Smooth muscle cell (in vitro differentiated cells): ENCODE results near the gene SNX20. TPM values are rescaled to one million over a fixed set of nuclear protein-coding genes. Genes with fewer than 3 reads are reported as not detected.

Source experiments
- DNase-seq: peaks from one replicate; lab custom pipeline; 2025; ENCODE audit not compliant: unreplicated experiment; lab: John Stamatoyannopoulos, UW
- H2AFZ ChIP-seq: fragments of 200-600 bp; sonication (generic); 2 replicates; pipeline ENCODE4 v1.6.0; 2016; ENCODE audit warnings: antibody characterized with exemption, low read depth, mild to moderate bottlenecking
- H3F3A ChIP-seq: fragments of 200-600 bp; sonication (generic); 2 replicates; pipeline ENCODE4 v1.6.0; 2017; ENCODE audit warnings: antibody characterized with exemption, low read depth
- H3K27ac ChIP-seq: fragments of 200-600 bp; sonication (generic); 2 replicates; pipeline ENCODE4 v1.5.1; 2016; ENCODE audit warnings: low read depth, mild to moderate bottlenecking
- H3K27me3 ChIP-seq: fragments of 200-600 bp; sonication (generic); 2 replicates; pipeline ENCODE4 v1.6.1; 2016; ENCODE audit warnings: low read depth, mild to moderate bottlenecking
- H3K36me3 ChIP-seq: fragments of 200-600 bp; sonication (generic); 2 replicates; pipeline ENCODE4 v1.5.1; 2016; ENCODE audit warnings: low read depth
- H3K4me1 ChIP-seq: fragments of 200-600 bp; sonication (generic); 2 replicates; pipeline ENCODE4 v1.5.1; 2016; ENCODE audit warnings: low read depth
- H3K4me2 ChIP-seq: fragments of 200-600 bp; sonication (generic); 2 replicates; pipeline ENCODE4 v1.6.0; 2016; ENCODE audit warnings: mild to moderate bottlenecking
- H3K4me3 ChIP-seq: fragments of 200-600 bp; sonication (generic); 2 replicates; pipeline ENCODE4 v1.5.1; 2016; ENCODE audit warnings: mild to moderate bottlenecking
- H3K79me2 ChIP-seq: fragments of 200-600 bp; sonication (generic); 2 replicates; pipeline ENCODE4 v1.6.0; 2016; ENCODE audit warnings: low read depth, mild to moderate bottlenecking
- H3K9ac ChIP-seq: fragments of 200-600 bp; sonication (generic); 2 replicates; pipeline ENCODE4 v1.6.0; 2016; ENCODE audit warnings: low read depth
- H3K9me3 ChIP-seq: fragments of 200-600 bp; sonication (generic); replicated peaks from 2 replicates; pipeline ENCODE4 v1.5.1; 2016; ENCODE audit warnings: low read depth
- H4K20me1 ChIP-seq: fragments of 200-600 bp; sonication (generic); 2 replicates; pipeline ENCODE4 v1.6.0; 2016; ENCODE audit warnings: low read depth
- WGBS: methylation state at CpG from one replicate; pipeline ENCODE4 v1.1.7; 2016; ENCODE audit warnings: low lambda C conversion rate; 5-methylcytosine and 5-hydroxymethylcytosine counted together
- polyA plus RNA-seq: library from polyadenylated mRNA; unstranded; fragments of >200 nt; fragmentation: Nextera tagmentation; extraction: Ambion mirVana; gene quantifications from 2 replicates; pipeline ENCODE4 v1.2.1, GENCODE V29; 2016
- total RNA-seq: library from RNA; depleted of rRNA; stranded (reverse); fragments of >200 nt; gene quantifications from 2 replicates; pipeline ENCODE4 v1.2.3, GENCODE V29; 2014
- TF ChIP-seq, protein P1 (sequence below): fragments of 200-600 bp; sonication (generic); IDR thresholded peaks from 2 replicates; pipeline ENCODE4 v1.5.1; 2017; ENCODE audit warnings: borderline replicate concordance, mild to moderate bottlenecking, antibody characterized with exemption; ENCODE audit not compliant: insufficient read depth, poor library complexity, severe bottlenecking

SNX20 gene
- total and polyA plus RNA-seq, 2 experiments from 2014 or later: not detected

DNA sequence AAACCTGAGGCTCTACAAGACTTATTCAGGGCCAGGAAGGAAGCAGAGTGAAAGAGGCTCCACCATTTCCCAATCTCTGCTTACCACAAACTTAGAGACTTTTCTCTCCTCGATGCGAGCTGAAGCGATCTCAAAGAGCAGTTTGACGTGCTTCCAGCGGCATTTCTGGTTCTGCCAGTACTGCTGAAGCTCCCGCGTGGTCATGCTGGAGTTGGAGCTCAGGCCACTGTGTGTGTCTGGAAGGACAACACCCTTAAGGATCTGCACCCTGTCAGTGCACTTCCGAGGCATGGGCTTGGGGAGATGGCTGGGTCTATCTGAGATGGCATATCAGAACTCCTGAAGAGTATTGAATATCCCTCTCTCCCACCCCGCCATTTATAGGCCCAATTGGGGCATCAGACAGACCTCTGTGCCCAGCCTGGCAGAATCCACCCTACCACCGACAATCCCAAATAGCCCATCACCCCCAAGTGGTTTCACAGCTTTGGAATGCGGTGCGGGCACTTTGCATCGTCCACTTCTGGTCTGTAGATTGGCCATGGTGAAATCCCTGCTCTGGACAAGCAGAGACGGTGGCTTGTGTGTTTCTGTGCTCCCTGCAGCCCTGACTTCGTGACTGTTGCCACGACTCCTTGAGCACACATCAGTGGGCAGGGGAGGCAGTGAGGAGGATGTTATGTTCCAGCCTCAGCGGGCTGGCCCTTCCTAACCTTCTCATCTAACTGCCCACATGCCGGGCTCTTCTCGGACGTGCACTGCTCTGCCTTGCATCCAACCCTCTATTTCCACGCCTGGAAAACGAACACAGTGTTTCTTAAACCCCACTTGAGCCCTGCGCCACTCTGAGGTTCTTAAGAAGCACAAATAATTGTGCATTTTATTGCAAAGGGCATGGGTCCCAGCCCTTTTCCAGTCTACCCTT lies 5.2 kb downstream of the SNX20 start:
- no peak for DNase-seq

DNA sequence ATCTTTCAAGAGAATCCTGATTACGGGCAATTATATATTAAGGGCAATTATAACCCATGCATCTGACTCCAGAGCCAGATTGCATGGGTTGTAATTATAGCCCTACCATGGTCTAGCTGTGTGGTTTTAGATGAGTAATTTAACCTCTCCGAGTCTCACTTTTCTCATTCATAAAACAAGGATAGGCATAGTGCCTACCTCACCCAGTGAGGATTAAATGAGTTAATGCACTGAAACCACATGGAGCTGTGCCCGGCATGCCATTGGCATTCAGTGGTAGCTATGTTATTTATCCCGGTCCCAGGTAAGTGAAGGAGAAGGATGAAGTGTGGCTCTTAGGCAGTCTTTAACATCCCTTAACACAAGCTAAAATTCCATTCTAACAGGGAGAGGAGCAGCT lies 6.3 kb downstream of the SNX20 start:
- H3K9me3 ChIP-seq: no peaks in the 10 kb centered on the region
- H3K27me3 ChIP-seq: no peaks in the 10 kb centered on the region
- 85% methylated on average over 4 of the region's 4 CpGs for WGBS
- H3F3A ChIP-seq: no peaks in the 10 kb centered on the region
- H3K4me2 ChIP-seq: no peak overlapping the region
- TF ChIP-seq, protein P1, sequence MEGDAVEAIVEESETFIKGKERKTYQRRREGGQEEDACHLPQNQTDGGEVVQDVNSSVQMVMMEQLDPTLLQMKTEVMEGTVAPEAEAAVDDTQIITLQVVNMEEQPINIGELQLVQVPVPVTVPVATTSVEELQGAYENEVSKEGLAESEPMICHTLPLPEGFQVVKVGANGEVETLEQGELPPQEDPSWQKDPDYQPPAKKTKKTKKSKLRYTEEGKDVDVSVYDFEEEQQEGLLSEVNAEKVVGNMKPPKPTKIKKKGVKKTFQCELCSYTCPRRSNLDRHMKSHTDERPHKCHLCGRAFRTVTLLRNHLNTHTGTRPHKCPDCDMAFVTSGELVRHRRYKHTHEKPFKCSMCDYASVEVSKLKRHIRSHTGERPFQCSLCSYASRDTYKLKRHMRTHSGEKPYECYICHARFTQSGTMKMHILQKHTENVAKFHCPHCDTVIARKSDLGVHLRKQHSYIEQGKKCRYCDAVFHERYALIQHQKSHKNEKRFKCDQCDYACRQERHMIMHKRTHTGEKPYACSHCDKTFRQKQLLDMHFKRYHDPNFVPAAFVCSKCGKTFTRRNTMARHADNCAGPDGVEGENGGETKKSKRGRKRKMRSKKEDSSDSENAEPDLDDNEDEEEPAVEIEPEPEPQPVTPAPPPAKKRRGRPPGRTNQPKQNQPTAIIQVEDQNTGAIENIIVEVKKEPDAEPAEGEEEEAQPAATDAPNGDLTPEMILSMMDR: no peak
- no peak overlapping the region for H3K9ac ChIP-seq
- H3K36me3 ChIP-seq: no peaks in the 10 kb centered on the region
- no peak for DNase-seq
- H3K79me2 ChIP-seq: no peaks in the 10 kb centered on the region
- no peaks in the 10 kb centered on the region for H4K20me1 ChIP-seq
- no peak overlapping the region for H3K27ac ChIP-seq
- no peaks in the 10 kb centered on the region for H3K4me1 ChIP-seq
- H3K4me3 ChIP-seq: no peak overlapping the region
- H2AFZ ChIP-seq: no peak overlapping the region

More for the DNA sequence above, 5.2 kb downstream of the SNX20 start:
- TF ChIP-seq, protein P1: no peak
- H3K4me1 ChIP-seq: no peaks in the 10 kb centered on the region
- no peaks in the 10 kb centered on the region for H3F3A ChIP-seq
- H4K20me1 ChIP-seq: no peaks in the 10 kb centered on the region
- H3K4me2 ChIP-seq: no peak overlapping the region
- no peak overlapping the region for H3K9ac ChIP-seq
- H3K36me3 ChIP-seq: no peaks in the 10 kb centered on the region
- H3K79me2 ChIP-seq: no peaks in the 10 kb centered on the region
- no peak overlapping the region for H3K27ac ChIP-seq
- H3K27me3 ChIP-seq: no peaks in the 10 kb centered on the region
- WGBS: 82% methylated on average over 23 of the region's 23 CpGs
- no peak overlapping the region for H3K4me3 ChIP-seq
- H3K9me3 ChIP-seq: no peaks in the 10 kb centered on the region
- no peak overlapping the region for H2AFZ ChIP-seq

DNA sequence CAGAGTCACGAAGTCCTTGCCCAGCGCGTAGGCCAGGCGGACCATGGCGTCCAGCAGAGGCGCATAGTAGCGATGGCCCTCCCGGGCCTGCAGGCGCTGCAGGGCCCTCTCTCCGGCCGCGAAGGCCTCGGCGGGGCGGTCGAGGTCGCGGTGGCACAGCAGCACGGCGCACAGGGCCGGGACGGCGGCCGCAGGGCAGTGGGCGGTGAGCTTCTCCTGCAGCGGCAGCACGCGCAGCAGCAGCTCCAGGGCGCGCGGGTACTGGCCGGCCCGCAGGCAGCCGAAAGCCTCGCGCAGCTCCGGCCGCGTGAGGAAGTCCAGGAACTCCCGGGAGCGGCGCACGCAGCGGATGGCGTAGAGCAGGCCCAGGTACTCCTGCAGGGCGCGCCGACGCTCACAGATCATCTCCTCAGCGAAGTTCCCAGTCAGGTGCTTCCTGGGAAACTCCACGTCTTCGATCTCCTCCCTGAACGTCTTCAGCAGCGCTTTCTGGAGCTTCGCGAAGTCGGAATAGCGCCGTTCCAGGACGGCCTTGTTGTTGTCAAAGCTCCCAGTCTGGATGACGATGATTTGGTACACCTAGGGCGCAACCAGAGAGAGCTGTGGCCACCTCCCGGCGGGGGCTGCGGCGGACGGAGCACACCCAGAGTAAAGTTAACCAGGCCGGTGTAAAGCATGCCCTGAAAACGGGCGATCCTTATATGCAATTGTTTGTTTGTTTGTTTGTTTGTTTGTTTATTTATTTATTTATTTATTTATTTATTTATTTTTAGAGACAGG lies 7.4 kb downstream of the SNX20 start:
- 98% methylated on average over 67 of the region's 70 CpGs for WGBS
- H3F3A ChIP-seq: no peaks in the 10 kb centered on the region
- no peaks in the 10 kb centered on the region for H3K27me3 ChIP-seq
- no peak overlapping the region for H3K4me2 ChIP-seq
- H3K9me3 ChIP-seq: no peaks in the 10 kb centered on the region
- TF ChIP-seq, protein P1: no peak
- H3K36me3 ChIP-seq: no peaks in the 10 kb centered on the region
- no peaks in the 10 kb centered on the region for H3K4me1 ChIP-seq
- DNase-seq: no peak
- no peaks in the 10 kb centered on the region for H3K79me2 ChIP-seq
- no peaks in the 10 kb centered on the region for H4K20me1 ChIP-seq
- H3K27ac ChIP-seq: no peak overlapping the region
- no peak overlapping the region for H3K9ac ChIP-seq
- H3K4me3 ChIP-seq: no peak overlapping the region
- H2AFZ ChIP-seq: no peak overlapping the region
